Left ventricle myocardium inferior (tissue), 1 donor: ENCODE measurements around the gene CD2AP. TPM values are rescaled to one million over a fixed set of nuclear protein-coding genes. Genes with fewer than 3 reads are reported as not detected.

Experiments
- DNase-seq: peaks from one replicate; pipeline ENCODE4 v3.0.0-alpha.2; 2020
- H3K27ac ChIP-seq: fragments of 200-600 bp; replicated peaks from 2 replicates; pipeline ENCODE4 v1.8.0; 2021
- H3K27me3 ChIP-seq: fragments of 200-600 bp; 2 replicates; pipeline ENCODE4 v1.8.0; 2021; ENCODE audit warnings: low read depth
- H3K36me3 ChIP-seq: fragments of 200-600 bp; 2 replicates; pipeline ENCODE4 v1.8.0; 2021
- H3K4me1 ChIP-seq: fragments of 200-600 bp; 2 replicates; pipeline ENCODE4 v1.8.0; 2021
- H3K4me3 ChIP-seq: fragments of 200-600 bp; 2 replicates; pipeline ENCODE4 v1.8.0; 2021; ENCODE audit warnings: mild to moderate bottlenecking, moderate library complexity
- H3K9me3 ChIP-seq: fragments of 200-600 bp; replicated peaks from 2 replicates; pipeline ENCODE4 v1.8.0; 2021
- CTCF ChIP-seq: fragments of 200-600 bp; IDR thresholded peaks from 2 replicates; pipeline ENCODE4 v1.8.0; 2021; ENCODE audit warnings: antibody characterized with exemption, mild to moderate bottlenecking, borderline replicate concordance
- intact Hi-C: fragments of 100-400 bp; cut with micrococcal nuclease; formaldehyde crosslinking; loops from one replicate; pipeline ENCODE4 v1.11.0; 2022
- total RNA-seq: library from RNA; stranded (reverse); fragmentation: NEBNext Ultra II Directional; extraction: Animal tissue kit (Norgen Biotek cat#: 25700); gene quantifications from one replicate; pipeline ENCODE4 v1.2.1, GENCODE V29; 2021
- donor health status: DM: no; HTN: yes; CAD: no; lungs with severe emphysema.

Gene CD2AP
- total RNA-seq, 1 donor from 2014 or later, result 9.9 TPM

- H3K27ac ChIP-seq, result no peak overlapping the region
- no peak for DNase-seq
- no peak overlapping the region for H3K4me3 ChIP-seq
- peaks cover 8% of the 10 kb centered on the region for H3K4me1 ChIP-seq
- peaks cover 16% of the 10 kb centered on the region for H3K36me3 ChIP-seq
- no peak for TF ChIP-seq CTCF
- no peaks in the 10 kb centered on the region for H3K9me3 ChIP-seq
- no peaks in the 10 kb centered on the region for H3K27me3 ChIP-seq
- intact Hi-C loops, result no loop called here
Measured at GRCh38 chr6:47573109-47573508, 95.5 kb downstream of the CD2AP start.

- Histone ChIP-seq H3K27me3 (no peaks in the 10 kb centered on the region), H3K36me3 (peaks cover 33% of the 10 kb centered on the region)
Measured at GRCh38 chr6:47574789-47575188, 97.2 kb downstream of the CD2AP start.

GRCh38 chr6:47579040-47579439, 101.5 kb downstream of the CD2AP start:
- Histone ChIP-seq H3K4me3 (no peak overlapping the region), H3K27ac (no peak overlapping the region), H3K36me3 (peaks cover 74% of the 10 kb centered on the region), H3K27me3 (no peaks in the 10 kb centered on the region), H3K4me1 (no peaks in the 10 kb centered on the region), H3K9me3 (no peaks in the 10 kb centered on the region)
- TF ChIP-seq CTCF, result no peak
- no peak for DNase-seq
- intact Hi-C loops, result no loop called here

More at GRCh38 chr6:47574789-47575188, 97.2 kb downstream of the CD2AP start:
- no peak for DNase-seq
- Histone ChIP-seq H3K4me3 (no peak overlapping the region), H3K4me1 (peaks cover 8% of the 10 kb centered on the region), H3K27ac (no peak overlapping the region), H3K9me3 (no peaks in the 10 kb centered on the region)
- TF ChIP-seq CTCF, result no peak
- intact Hi-C loops, result no loop called here

GRCh38 chr6:47581591-47581990, 104.0 kb downstream of the CD2AP start:
- Histone ChIP-seq H3K4me1 (no peaks in the 10 kb centered on the region), H3K4me3 (no peak overlapping the region), H3K27ac (no peak overlapping the region), H3K36me3 (peaks cover 80% of the 10 kb centered on the region), H3K9me3 (no peaks in the 10 kb centered on the region), H3K27me3 (no peaks in the 10 kb centered on the region)
- intact Hi-C loops, result no loop called here
- no peak for DNase-seq
- no peak for TF ChIP-seq CTCF

GRCh38 chr6:47587493-47587892, 109.9 kb downstream of the CD2AP start:
- no peak for DNase-seq
- intact Hi-C loops, result no loop called here
- no peaks in the 10 kb centered on the region for H3K9me3 ChIP-seq
- no peak for TF ChIP-seq CTCF
- no peaks in the 10 kb centered on the region for H3K27me3 ChIP-seq
- H3K4me1 ChIP-seq, result peaks cover 7% of the 10 kb centered on the region
- H3K4me3 ChIP-seq, result no peak overlapping the region
- no peak overlapping the region for H3K27ac ChIP-seq
- peaks cover 41% of the 10 kb centered on the region for H3K36me3 ChIP-seq
